ENCODE data around the gene PCDH12. TPM values are rescaled to one million over a fixed set of nuclear protein-coding genes. Genes with fewer than 3 reads are reported as not detected.
A peak's percentile ranks its signal among the peaks of the same experiment; 100 is the strongest.

The PCDH12 gene
- total RNA-seq, 1 donor from 2014 or later, result under 0.01 TPM

- DNase-seq (ENCODE audit: low read depth) (no peak), FAIRE-seq (no peak)
- TF ChIP-seq, protein P1, sequence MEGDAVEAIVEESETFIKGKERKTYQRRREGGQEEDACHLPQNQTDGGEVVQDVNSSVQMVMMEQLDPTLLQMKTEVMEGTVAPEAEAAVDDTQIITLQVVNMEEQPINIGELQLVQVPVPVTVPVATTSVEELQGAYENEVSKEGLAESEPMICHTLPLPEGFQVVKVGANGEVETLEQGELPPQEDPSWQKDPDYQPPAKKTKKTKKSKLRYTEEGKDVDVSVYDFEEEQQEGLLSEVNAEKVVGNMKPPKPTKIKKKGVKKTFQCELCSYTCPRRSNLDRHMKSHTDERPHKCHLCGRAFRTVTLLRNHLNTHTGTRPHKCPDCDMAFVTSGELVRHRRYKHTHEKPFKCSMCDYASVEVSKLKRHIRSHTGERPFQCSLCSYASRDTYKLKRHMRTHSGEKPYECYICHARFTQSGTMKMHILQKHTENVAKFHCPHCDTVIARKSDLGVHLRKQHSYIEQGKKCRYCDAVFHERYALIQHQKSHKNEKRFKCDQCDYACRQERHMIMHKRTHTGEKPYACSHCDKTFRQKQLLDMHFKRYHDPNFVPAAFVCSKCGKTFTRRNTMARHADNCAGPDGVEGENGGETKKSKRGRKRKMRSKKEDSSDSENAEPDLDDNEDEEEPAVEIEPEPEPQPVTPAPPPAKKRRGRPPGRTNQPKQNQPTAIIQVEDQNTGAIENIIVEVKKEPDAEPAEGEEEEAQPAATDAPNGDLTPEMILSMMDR (IDR thresholded peaks at IDR 0.05; ENCODE audit: insufficient read depth, low read length, severe bottlenecking), result no peak
Measured at GRCh38 chr5:141963701-141964100, 5.7 kb upstream of the PCDH12 start.

DNA sequence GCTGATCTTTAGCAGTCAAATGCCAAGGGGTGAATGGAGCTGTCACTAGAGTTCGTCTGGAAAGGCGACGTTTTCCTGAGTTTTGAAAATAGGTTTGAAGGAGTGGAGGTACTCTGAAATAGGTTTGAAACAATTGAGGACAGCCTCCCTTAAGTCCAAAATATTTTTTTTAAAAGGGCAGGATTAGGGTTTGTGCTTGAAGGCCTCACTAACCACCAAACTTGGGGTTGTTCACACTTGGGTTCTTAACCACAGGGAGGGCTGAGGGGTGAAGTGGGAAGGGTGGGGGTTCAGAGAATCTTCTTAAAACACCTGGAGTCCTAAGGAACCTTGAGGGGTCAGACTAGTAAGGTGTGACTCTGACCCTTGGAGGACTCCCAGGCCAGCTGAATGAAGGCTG lies 3.5 kb upstream of the PCDH12 start:
- TF ChIP-seq, protein P1 (IDR thresholded peaks at IDR 0.05; ENCODE audit: insufficient read depth, low read length, severe bottlenecking), result no peak
- FAIRE-seq (no peak), DNase-seq (ENCODE audit: low read depth) (no peak)
- no peaks in the 10 kb centered on the region for H3K36me3 ChIP-seq (ENCODE audit: control insufficient read depth, insufficient read depth, low read length)
- H3K27me3 ChIP-seq (ENCODE audit: control insufficient read depth, insufficient read depth, low read length), result no peaks in the 10 kb centered on the region
- no peak overlapping the region for H3K4me3 ChIP-seq (ENCODE audit: low read depth, low read length)

More at GRCh38 chr5:141963701-141964100, 5.7 kb upstream of the PCDH12 start:
- Histone ChIP-seq H3K4me3 (ENCODE audit: low read depth, low read length) (no peak overlapping the region), H3K36me3 (ENCODE audit: control insufficient read depth, insufficient read depth, low read length) (no peaks in the 10 kb centered on the region), H3K27me3 (ENCODE audit: control insufficient read depth, insufficient read depth, low read length) (no peaks in the 10 kb centered on the region)

- FAIRE-seq (no peak), DNase-seq (ENCODE audit: low read depth) (peak; percentile 66)
- Histone ChIP-seq H3K4me3 (ENCODE audit: low read depth, low read length) (no peak overlapping the region), H3K36me3 (ENCODE audit: control insufficient read depth, insufficient read depth, low read length) (no peaks in the 10 kb centered on the region), H3K27me3 (ENCODE audit: control insufficient read depth, insufficient read depth, low read length) (no peaks in the 10 kb centered on the region)
- TF ChIP-seq, protein P1 (IDR thresholded peaks at IDR 0.05; ENCODE audit: insufficient read depth, low read length, severe bottlenecking), result peak; percentile 83
Measured at GRCh38 chr5:141960449-141961323, 2.7 kb upstream of the PCDH12 start.

DNA sequence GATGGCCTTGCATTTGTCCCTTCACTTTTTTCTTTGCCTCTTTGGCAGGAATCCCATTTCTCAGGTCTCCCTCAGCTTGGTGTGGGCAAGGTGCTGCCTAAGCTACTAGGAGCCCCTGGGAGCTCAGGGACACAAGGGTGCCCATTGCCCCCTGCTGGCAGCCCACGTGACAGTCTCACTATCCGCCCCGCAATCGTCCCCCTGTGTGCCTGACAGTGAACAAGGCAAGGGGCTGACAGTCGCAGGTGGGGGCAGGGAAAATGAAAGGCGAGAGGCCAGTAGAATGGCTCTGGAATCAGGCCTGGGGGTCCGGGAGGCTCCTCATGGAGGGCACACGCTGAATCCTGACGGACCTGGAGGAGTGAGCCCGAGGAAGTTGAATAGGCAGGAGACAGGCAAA lies 2.0 kb upstream of the PCDH12 start:
- Histone ChIP-seq H3K4me3 (ENCODE audit: low read depth, low read length) (no peak overlapping the region), H3K36me3 (ENCODE audit: control insufficient read depth, insufficient read depth, low read length) (no peaks in the 10 kb centered on the region), H3K27me3 (ENCODE audit: control insufficient read depth, insufficient read depth, low read length) (no peaks in the 10 kb centered on the region)
- FAIRE-seq (no peak), DNase-seq (ENCODE audit: low read depth) (no peak)
- TF ChIP-seq, protein P1 (IDR thresholded peaks at IDR 0.05; ENCODE audit: insufficient read depth, low read length, severe bottlenecking), result peak; percentile 36

DNA sequence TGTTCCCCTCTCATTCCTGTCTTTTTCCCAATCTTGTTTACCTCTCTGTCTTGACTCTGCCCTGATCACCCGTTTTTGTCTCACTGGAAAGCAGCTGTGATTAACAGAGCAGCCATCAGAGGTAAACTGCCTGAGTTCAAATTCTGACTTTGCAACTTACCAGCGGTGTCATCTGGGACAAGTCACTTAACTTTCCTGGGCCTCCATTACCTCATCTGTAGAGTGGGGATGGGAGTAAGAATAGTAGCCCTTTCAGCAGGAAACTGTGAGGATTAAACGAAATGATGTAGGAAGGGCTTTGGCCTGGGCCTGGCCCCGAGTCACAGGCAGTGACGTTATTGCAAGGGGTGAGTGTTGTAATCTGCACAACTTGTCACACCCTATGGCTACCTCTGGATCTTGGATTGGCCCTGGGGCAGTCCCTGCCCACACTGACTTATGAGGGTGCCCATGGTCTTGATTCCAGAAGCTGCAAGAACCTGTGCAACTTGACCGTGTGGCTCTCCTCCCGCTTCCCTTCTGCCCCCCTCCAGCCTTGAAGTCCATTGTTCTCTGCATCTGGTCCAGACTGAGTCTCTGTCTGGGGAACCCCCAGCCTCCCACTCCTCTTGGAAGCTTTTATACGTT lies 657 bp upstream of the PCDH12 start:
- Histone ChIP-seq H3K27me3 (ENCODE audit: control insufficient read depth, insufficient read depth, low read length) (no peaks in the 10 kb centered on the region), H3K4me3 (ENCODE audit: low read depth, low read length) (no peak overlapping the region), H3K36me3 (ENCODE audit: control insufficient read depth, insufficient read depth, low read length) (no peaks in the 10 kb centered on the region)
- peak; percentile 70 for DNase-seq (ENCODE audit: low read depth)
- TF ChIP-seq, protein P1 (IDR thresholded peaks at IDR 0.05; ENCODE audit: insufficient read depth, low read length, severe bottlenecking), result no peak
- no peak for FAIRE-seq

Measured in bronchial epithelial cell (primary cell).